ENCODE measurements around the gene ACTN2. TPM values are rescaled to one million over a fixed set of nuclear protein-coding genes. Genes with fewer than 3 reads are reported as not detected.

The ACTN2 gene
- total and polyA plus RNA-seq, 3 experiments from 2014 or later: not detected

DNA sequence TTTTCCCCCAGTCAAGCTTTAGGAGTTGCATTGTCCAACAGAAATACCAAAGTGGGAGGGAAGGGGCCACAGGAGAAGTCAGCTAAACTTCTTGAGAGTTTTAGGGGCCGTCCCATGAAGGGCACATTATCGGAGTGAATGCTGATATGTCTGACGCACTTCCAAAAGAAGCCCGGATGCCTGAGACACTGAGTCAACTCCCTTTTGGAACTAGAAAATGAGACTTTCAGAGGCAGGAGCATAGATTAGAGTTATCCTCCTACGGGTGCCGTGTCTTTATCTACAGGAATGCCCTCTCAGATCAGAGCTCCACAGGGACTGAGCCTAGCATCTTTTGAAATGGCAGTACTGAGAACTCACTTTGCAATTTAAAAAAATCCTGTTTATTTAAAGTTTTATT is 13.1 kb downstream of the ACTN2 start:
- CTCF ChIA-PET: no interaction called here
- no peaks in the 10 kb centered on the region for H3K4me1 Mint-ChIP-seq
- Histone ChIP-seq H3K27ac (ENCODE audit: low read depth, low read length) (no peak overlapping the region), H3K27me3 (ENCODE audit: insufficient read depth, low read length, poor library complexity, severe bottlenecking) (peaks cover 3% of the 10 kb centered on the region), H3K9me3 (ENCODE audit: low read length) (no peaks in the 10 kb centered on the region), H3K4me1 (ENCODE audit: insufficient read depth, low read length) (no peaks in the 10 kb centered on the region), H3K36me3 (ENCODE audit: insufficient read depth, low read length) (no peaks in the 10 kb centered on the region), H3K4me3 (ENCODE audit: low read length) (no peak overlapping the region)
- no peaks in the 10 kb centered on the region for H3K36me3 Mint-ChIP-seq
- no peaks in the 10 kb centered on the region for H3K9me3 Mint-ChIP-seq
- peaks cover 19 to 47% of the 10 kb centered on the region in 2 donors for H3K27me3 Mint-ChIP-seq
- DNase-seq: no peak
- H3K4me3 Mint-ChIP-seq: no peak overlapping the region
- POLR2A ChIA-PET: no interaction called here
- no peak overlapping the region for H3K27ac Mint-ChIP-seq

GRCh38 chr1:236700903-236701302 is 14.6 kb downstream of the ACTN2 start:
- H3K27me3 Mint-ChIP-seq: peaks cover 16 to 52% of the 10 kb centered on the region in 2 donors
- H3K4me3 ChIP-seq (ENCODE audit: low read length): no peak overlapping the region
- DNase-seq: no peak
- no peaks in the 10 kb centered on the region for H3K9me3 ChIP-seq (ENCODE audit: low read length)
- no peak overlapping the region for H3K27ac Mint-ChIP-seq
- no peaks in the 10 kb centered on the region for H3K4me1 ChIP-seq (ENCODE audit: insufficient read depth, low read length)
- H3K4me1 Mint-ChIP-seq: no peaks in the 10 kb centered on the region
- H3K36me3 ChIP-seq (ENCODE audit: insufficient read depth, low read length): no peaks in the 10 kb centered on the region
- CTCF ChIA-PET: no interaction called here
- no peaks in the 10 kb centered on the region for H3K36me3 Mint-ChIP-seq
- H3K27me3 ChIP-seq (ENCODE audit: insufficient read depth, low read length, poor library complexity, severe bottlenecking): peaks cover 3% of the 10 kb centered on the region
- no peak overlapping the region for H3K4me3 Mint-ChIP-seq
- no peak overlapping the region for H3K27ac ChIP-seq (ENCODE audit: low read depth, low read length)
- POLR2A ChIA-PET: no interaction called here
- H3K9me3 Mint-ChIP-seq: no peaks in the 10 kb centered on the region

DNA sequence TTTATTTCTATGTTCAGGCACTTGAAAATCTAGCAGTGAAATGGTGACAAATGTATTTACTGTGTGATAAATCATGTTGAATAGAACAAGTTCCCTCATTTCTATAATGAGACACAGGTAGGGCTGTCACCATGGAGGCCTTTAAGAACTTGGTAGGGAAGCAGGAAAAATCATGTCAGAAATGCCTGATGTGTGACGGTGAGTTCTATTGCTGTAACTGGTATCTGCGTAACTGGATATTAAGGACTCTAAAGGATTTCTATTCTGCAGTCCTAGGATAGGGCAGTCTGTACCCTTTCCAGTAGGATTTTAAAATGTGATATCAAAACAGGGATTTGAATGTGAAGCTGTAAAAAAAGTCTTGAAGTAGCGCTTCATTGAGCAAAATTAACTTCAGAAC is 15.5 kb downstream of the ACTN2 start:
- H3K27ac ChIP-seq (ENCODE audit: low read depth, low read length): no peak overlapping the region
- Mint-ChIP-seq H3K4me1 (no peaks in the 10 kb centered on the region), H3K9me3 (no peaks in the 10 kb centered on the region), H3K27me3 (peaks cover 18 to 52% of the 10 kb centered on the region in 2 donors), H3K27ac (no peak overlapping the region), H3K36me3 (no peaks in the 10 kb centered on the region), H3K4me3 (no peak overlapping the region)
- ChIA-PET POLR2A (no interaction called here), CTCF (no interaction called here)
- no peak for DNase-seq
- no peaks in the 10 kb centered on the region for H3K36me3 ChIP-seq (ENCODE audit: insufficient read depth, low read length)
- H3K27me3 ChIP-seq (ENCODE audit: insufficient read depth, low read length, poor library complexity, severe bottlenecking): peaks cover 3% of the 10 kb centered on the region
- H3K9me3 ChIP-seq (ENCODE audit: low read length): no peaks in the 10 kb centered on the region
- no peaks in the 10 kb centered on the region for H3K4me1 ChIP-seq (ENCODE audit: insufficient read depth, low read length)
- no peak overlapping the region for H3K4me3 ChIP-seq (ENCODE audit: low read length)

GRCh38 chr1:236702791-236703394 is 16.6 kb downstream of the ACTN2 start:
- Mint-ChIP-seq H3K36me3 (no peaks in the 10 kb centered on the region), H3K27me3 (peaks cover 15 to 45% of the 10 kb centered on the region in 2 donors), H3K9me3 (no peaks in the 10 kb centered on the region), H3K27ac (no peak overlapping the region), H3K4me1 (no peaks in the 10 kb centered on the region), H3K4me3 (no peak overlapping the region)
- Histone ChIP-seq H3K4me3 (ENCODE audit: low read length) (no peak overlapping the region), H3K27ac (ENCODE audit: low read depth, low read length) (no peak overlapping the region), H3K4me1 (ENCODE audit: insufficient read depth, low read length) (no peaks in the 10 kb centered on the region), H3K9me3 (ENCODE audit: low read length) (no peaks in the 10 kb centered on the region), H3K27me3 (ENCODE audit: insufficient read depth, low read length, poor library complexity, severe bottlenecking) (peaks cover 3% of the 10 kb centered on the region), H3K36me3 (ENCODE audit: insufficient read depth, low read length) (no peaks in the 10 kb centered on the region)
- ChIA-PET CTCF (no interaction called here), POLR2A (no interaction called here)
- DNase-seq: no peak

GRCh38 chr1:236705771-236706170 is 19.5 kb downstream of the ACTN2 start:
- no peak overlapping the region for H3K4me3 Mint-ChIP-seq
- CTCF ChIA-PET: no interaction called here
- peaks cover 19 to 46% of the 10 kb centered on the region in 2 donors for H3K27me3 Mint-ChIP-seq
- Histone ChIP-seq H3K9me3 (ENCODE audit: low read length) (no peaks in the 10 kb centered on the region), H3K36me3 (ENCODE audit: insufficient read depth, low read length) (no peaks in the 10 kb centered on the region), H3K27ac (ENCODE audit: low read depth, low read length) (no peak overlapping the region), H3K4me1 (ENCODE audit: insufficient read depth, low read length) (no peaks in the 10 kb centered on the region), H3K27me3 (ENCODE audit: insufficient read depth, low read length, poor library complexity, severe bottlenecking) (peaks cover 3% of the 10 kb centered on the region), H3K4me3 (ENCODE audit: low read length) (no peak overlapping the region)
- no peak overlapping the region for H3K27ac Mint-ChIP-seq
- no peaks in the 10 kb centered on the region for H3K36me3 Mint-ChIP-seq
- DNase-seq: no peak
- POLR2A ChIA-PET: no interaction called here
- no peaks in the 10 kb centered on the region for H3K4me1 Mint-ChIP-seq
- no peaks in the 10 kb centered on the region for H3K9me3 Mint-ChIP-seq

GRCh38 chr1:236706183-236706582 is 19.9 kb downstream of the ACTN2 start:
- Histone ChIP-seq H3K9me3 (ENCODE audit: low read length) (no peaks in the 10 kb centered on the region), H3K27me3 (ENCODE audit: insufficient read depth, low read length, poor library complexity, severe bottlenecking) (peaks cover 3% of the 10 kb centered on the region), H3K36me3 (ENCODE audit: insufficient read depth, low read length) (no peaks in the 10 kb centered on the region), H3K4me3 (ENCODE audit: low read length) (no peak overlapping the region), H3K27ac (ENCODE audit: low read depth, low read length) (no peak overlapping the region), H3K4me1 (ENCODE audit: insufficient read depth, low read length) (no peaks in the 10 kb centered on the region)
- no peak overlapping the region for H3K27ac Mint-ChIP-seq
- POLR2A ChIA-PET: no interaction called here
- no peaks in the 10 kb centered on the region for H3K4me1 Mint-ChIP-seq
- no peaks in the 10 kb centered on the region for H3K36me3 Mint-ChIP-seq
- H3K9me3 Mint-ChIP-seq: no peaks in the 10 kb centered on the region
- CTCF ChIA-PET: no interaction called here
- no peak overlapping the region for H3K4me3 Mint-ChIP-seq
- H3K27me3 Mint-ChIP-seq: peaks cover 23 to 47% of the 10 kb centered on the region in 2 donors
- DNase-seq: no peak

GRCh38 chr1:236710328-236710892 is 24.1 kb downstream of the ACTN2 start:
- Mint-ChIP-seq H3K4me1 (no peaks in the 10 kb centered on the region), H3K9me3 (peaks cover 0 to 2% (median 0%) of the 10 kb centered on the region in 5 donors), H3K36me3 (no peaks in the 10 kb centered on the region), H3K27me3 (peaks cover 30 to 36% of the 10 kb centered on the region in 2 donors), H3K27ac (no peak overlapping the region), H3K4me3 (no peak overlapping the region)
- Histone ChIP-seq H3K4me1 (ENCODE audit: insufficient read depth, low read length) (no peaks in the 10 kb centered on the region), H3K36me3 (ENCODE audit: insufficient read depth, low read length) (no peaks in the 10 kb centered on the region), H3K4me3 (ENCODE audit: low read length) (no peak overlapping the region), H3K27me3 (ENCODE audit: insufficient read depth, low read length, poor library complexity, severe bottlenecking) (no peaks in the 10 kb centered on the region), H3K9me3 (ENCODE audit: low read length) (no peaks in the 10 kb centered on the region), H3K27ac (ENCODE audit: low read depth, low read length) (no peak overlapping the region)
- POLR2A ChIA-PET: no interaction called here
- CTCF ChIA-PET: no interaction called here
- DNase-seq: no peak

- H3K4me3 Mint-ChIP-seq: no peak overlapping the region
- no peak for DNase-seq
- H3K27me3 ChIP-seq (ENCODE audit: insufficient read depth, low read length, poor library complexity, severe bottlenecking): peaks cover 5% of the 10 kb centered on the region
- no peaks in the 10 kb centered on the region for H3K36me3 ChIP-seq (ENCODE audit: insufficient read depth, low read length)
- H3K27ac ChIP-seq (ENCODE audit: low read depth, low read length): no peak overlapping the region
- H3K27me3 Mint-ChIP-seq: peaks cover 19 to 58% of the 10 kb centered on the region in 2 donors
- no peaks in the 10 kb centered on the region for H3K36me3 Mint-ChIP-seq
- ChIA-PET POLR2A (no interaction called here), CTCF (no interaction called here)
- no peaks in the 10 kb centered on the region for H3K4me1 Mint-ChIP-seq
- H3K9me3 Mint-ChIP-seq: peaks cover 0 to 2% (median 0%) of the 10 kb centered on the region in 5 donors
- H3K4me3 ChIP-seq (ENCODE audit: low read length): no peak overlapping the region
- H3K27ac Mint-ChIP-seq: no peak overlapping the region
- H3K4me1 ChIP-seq (ENCODE audit: insufficient read depth, low read length): no peaks in the 10 kb centered on the region
- no peaks in the 10 kb centered on the region for H3K9me3 ChIP-seq (ENCODE audit: low read length)
These were observed 29.9 kb downstream of the ACTN2 start for GRCh38 chr1:236716160-236716559.
